ENCODE measurements around the gene SORCS1. TPM values are rescaled to one million over a fixed set of nuclear protein-coding genes. Genes with fewer than 3 reads are reported as not detected.

SORCS1 gene
- total and polyA plus RNA-seq, 2 experiments from 2014 or later, result 45.6 to 73.0 TPM

DNA sequence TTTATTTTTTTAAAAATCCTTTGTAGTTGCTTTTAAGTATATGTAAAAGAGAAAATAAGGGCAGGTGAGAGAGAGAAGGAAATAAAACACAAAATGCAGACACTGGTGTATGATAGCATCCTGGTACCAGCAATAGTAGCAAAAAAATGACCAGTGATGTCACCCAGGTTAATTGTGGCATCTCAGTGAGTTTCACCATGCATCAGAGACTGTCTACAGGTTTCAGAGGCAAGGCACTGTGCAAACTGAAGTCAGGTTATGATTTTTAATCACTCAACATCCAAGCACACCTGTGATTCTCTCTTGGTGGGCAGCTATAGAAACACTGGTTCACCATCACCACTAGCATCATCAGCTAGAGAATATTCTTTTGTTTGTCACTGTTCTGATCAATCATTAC, 509.3 kb downstream of the SORCS1 start:
- no peak overlapping the region for H3K4me3 ChIP-seq
- H3K36me3 ChIP-seq, result peaks cover 5% of the 10 kb centered on the region
- TF ChIP-seq, protein P1, sequence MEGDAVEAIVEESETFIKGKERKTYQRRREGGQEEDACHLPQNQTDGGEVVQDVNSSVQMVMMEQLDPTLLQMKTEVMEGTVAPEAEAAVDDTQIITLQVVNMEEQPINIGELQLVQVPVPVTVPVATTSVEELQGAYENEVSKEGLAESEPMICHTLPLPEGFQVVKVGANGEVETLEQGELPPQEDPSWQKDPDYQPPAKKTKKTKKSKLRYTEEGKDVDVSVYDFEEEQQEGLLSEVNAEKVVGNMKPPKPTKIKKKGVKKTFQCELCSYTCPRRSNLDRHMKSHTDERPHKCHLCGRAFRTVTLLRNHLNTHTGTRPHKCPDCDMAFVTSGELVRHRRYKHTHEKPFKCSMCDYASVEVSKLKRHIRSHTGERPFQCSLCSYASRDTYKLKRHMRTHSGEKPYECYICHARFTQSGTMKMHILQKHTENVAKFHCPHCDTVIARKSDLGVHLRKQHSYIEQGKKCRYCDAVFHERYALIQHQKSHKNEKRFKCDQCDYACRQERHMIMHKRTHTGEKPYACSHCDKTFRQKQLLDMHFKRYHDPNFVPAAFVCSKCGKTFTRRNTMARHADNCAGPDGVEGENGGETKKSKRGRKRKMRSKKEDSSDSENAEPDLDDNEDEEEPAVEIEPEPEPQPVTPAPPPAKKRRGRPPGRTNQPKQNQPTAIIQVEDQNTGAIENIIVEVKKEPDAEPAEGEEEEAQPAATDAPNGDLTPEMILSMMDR (IDR thresholded peaks at IDR 0.05; ENCODE audit: low read depth, low read length), result no peak
- H3K27me3 ChIP-seq, result no peaks in the 10 kb centered on the region
- H3K4me1 ChIP-seq (ENCODE audit: low read depth), result no peaks in the 10 kb centered on the region
- no peak for DNase-seq (ENCODE audit: low read depth in 1 of 2, low spot score in 1 of 2)
- no peak overlapping the region for H3K27ac ChIP-seq
- H3K9me3 ChIP-seq (ENCODE audit: low read depth), result no peaks in the 10 kb centered on the region

GRCh38 chr10:106652279-106652678, 512.2 kb downstream of the SORCS1 start:
- DNase-seq (ENCODE audit: low read depth in 1 of 2, low spot score in 1 of 2), result no peak
- no peak overlapping the region for H3K27ac ChIP-seq
- no peaks in the 10 kb centered on the region for H3K27me3 ChIP-seq
- TF ChIP-seq, protein P1 (IDR thresholded peaks at IDR 0.05; ENCODE audit: low read depth, low read length), result no peak
- peaks cover 5% of the 10 kb centered on the region for H3K36me3 ChIP-seq
- H3K9me3 ChIP-seq (ENCODE audit: low read depth), result no peaks in the 10 kb centered on the region
- H3K4me1 ChIP-seq (ENCODE audit: low read depth), result peaks cover 6% of the 10 kb centered on the region
- no peak overlapping the region for H3K4me3 ChIP-seq

DNA sequence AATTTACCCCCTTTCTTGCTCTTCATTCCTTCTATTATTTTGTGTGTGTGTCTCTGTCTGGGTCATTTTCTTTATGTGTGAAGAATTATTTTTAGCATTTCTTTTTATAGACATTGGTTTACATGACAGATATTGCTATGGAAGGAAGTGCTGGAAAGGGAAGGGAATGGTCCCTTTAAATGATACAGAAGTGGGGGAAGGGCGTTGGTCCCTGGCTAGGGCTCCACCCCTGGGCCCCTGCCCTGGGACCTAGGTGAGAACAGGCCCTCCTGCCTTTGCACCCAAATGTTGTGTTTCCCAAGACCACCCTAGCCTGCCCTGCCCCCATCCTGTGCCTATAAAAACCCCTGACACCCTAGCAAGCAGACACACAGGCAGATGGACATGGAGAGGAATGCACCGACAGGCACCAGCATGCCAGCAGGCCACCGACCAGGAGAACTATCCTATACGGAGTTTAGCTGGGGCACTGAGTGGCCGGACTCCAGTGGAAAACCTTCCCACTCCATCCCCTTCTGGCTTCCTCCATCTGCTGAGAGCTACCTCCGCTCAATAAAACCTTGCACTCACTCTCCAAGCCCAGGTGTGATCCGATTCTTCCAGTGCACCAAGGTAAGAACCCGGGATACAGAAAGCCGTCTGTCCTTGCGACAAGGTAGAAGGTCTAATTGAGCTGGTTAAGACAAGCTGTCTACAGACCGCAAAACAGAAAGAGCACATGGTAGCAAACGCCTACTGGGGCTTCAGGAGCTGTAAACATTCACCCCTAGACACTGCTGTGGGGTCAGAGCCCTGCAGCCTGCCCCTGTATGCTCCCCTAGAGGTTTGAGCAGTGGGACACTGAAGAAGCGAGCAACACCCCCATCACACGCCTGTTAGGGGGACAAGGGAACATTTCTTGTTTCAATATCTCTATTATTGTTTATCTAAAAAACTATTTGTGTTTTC, 515.7 kb downstream of the SORCS1 start:
- no peak overlapping the region for H3K27ac ChIP-seq
- peaks cover 6% of the 10 kb centered on the region for H3K4me1 ChIP-seq (ENCODE audit: low read depth)

GRCh38 chr10:106643473-106643872, 521.0 kb downstream of the SORCS1 start:
- no peak for DNase-seq (ENCODE audit: low read depth in 1 of 2, low spot score in 1 of 2)
- Histone ChIP-seq H3K27me3 (no peaks in the 10 kb centered on the region), H3K9me3 (ENCODE audit: low read depth) (no peaks in the 10 kb centered on the region), H3K4me3 (no peak overlapping the region), H3K4me1 (ENCODE audit: low read depth) (peaks cover 3% of the 10 kb centered on the region), H3K36me3 (no peaks in the 10 kb centered on the region), H3K27ac (no peak overlapping the region)
- TF ChIP-seq, protein P1 (IDR thresholded peaks at IDR 0.05; ENCODE audit: low read depth, low read length), result no peak

More for the DNA sequence above, 515.7 kb downstream of the SORCS1 start:
- TF ChIP-seq, protein P1 (IDR thresholded peaks at IDR 0.05; ENCODE audit: low read depth, low read length), result no peak
- Histone ChIP-seq H3K36me3 (peaks cover 5% of the 10 kb centered on the region), H3K4me3 (no peak overlapping the region), H3K9me3 (ENCODE audit: low read depth) (no peaks in the 10 kb centered on the region), H3K27me3 (no peaks in the 10 kb centered on the region)
- no peak for DNase-seq (ENCODE audit: low read depth in 1 of 2, low spot score in 1 of 2)

- H3K4me3 ChIP-seq, result no peak overlapping the region
- no peaks in the 10 kb centered on the region for H3K27me3 ChIP-seq
- no peak for DNase-seq (ENCODE audit: low read depth in 1 of 2, low spot score in 1 of 2)
- H3K27ac ChIP-seq, result no peak overlapping the region
- H3K4me1 ChIP-seq (ENCODE audit: low read depth), result no peaks in the 10 kb centered on the region
- H3K36me3 ChIP-seq, result no peaks in the 10 kb centered on the region
- H3K9me3 ChIP-seq (ENCODE audit: low read depth), result no peaks in the 10 kb centered on the region
- TF ChIP-seq, protein P1 (IDR thresholded peaks at IDR 0.05; ENCODE audit: low read depth, low read length), result no peak
Observed at GRCh38 chr10:106637873-106638272, 526.6 kb downstream of the SORCS1 start.
